ENCODE data around the gene AACS. TPM values are rescaled to one million over a fixed set of nuclear protein-coding genes. Genes with fewer than 3 reads are reported as not detected.

AACS gene
- total RNA-seq, 2 experiments from 2014 or later, result 10.8 to 11.7 TPM

DNA sequence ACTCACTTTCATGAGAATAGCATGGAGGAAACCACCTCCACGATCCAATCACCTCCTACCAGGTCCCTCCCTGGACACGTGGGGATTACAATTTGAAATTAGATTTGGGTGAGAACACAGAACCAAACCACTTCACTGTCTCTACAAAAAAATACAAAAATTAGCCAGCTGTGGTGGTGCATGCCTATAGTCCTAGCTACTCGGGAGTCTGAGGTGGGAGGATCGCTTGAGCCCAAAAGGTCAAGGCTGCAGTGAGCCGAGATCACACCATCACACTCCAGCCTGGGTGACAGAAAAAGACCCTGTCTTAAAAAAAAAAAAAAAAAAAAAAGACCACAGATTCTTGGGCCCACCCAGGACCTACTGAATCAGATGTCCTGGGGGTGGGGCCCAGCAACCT is 43.5 kb upstream of the AACS start:
- CTCF ChIA-PET, result no interaction called here
- no peak for ATAC-seq (ENCODE audit: poor library complexity)

DNA sequence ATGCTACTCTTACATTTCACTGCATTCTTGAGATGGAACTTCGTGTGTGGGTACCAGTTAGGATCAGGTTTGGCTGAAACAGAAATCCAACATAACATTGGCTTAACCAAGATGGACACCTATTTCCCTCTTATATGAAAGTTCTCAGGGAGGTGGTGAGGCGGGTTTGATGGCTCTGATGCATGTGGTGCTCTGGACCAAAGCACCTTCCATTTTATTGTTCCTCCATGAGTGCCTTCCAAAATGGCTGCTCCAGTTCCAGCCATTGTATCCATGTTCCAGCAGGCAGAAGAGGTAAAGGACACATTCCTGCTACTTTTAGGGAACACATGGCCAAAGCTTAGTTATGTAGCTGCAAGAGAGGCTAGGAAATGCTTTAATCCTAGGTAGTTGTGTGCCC is 42.2 kb upstream of the AACS start:
- intact Hi-C loops (cut with DNase I, micrococcal nuclease), result no loop called here
- H3K27ac ChIP-seq (ENCODE audit: low read depth in 1 of 2, low read length in 2 of 2), result no peak overlapping the region
- CTCF ChIA-PET, result no interaction called here
- no peaks in the 10 kb centered on the region for H3K36me3 ChIP-seq (ENCODE audit: insufficient read depth, low read length)
- no peak overlapping the region for H3K4me3 ChIP-seq (ENCODE audit: low read length)
- POLR2A ChIA-PET, result no interaction called here
- Mint-ChIP-seq H3K36me3 (ENCODE audit: low read depth) (peaks cover 20% of the 10 kb centered on the region), H3K9me3 (no peaks in the 10 kb centered on the region), H3K27me3 (no peaks in the 10 kb centered on the region), H3K27ac (no peak overlapping the region), H3K4me1 (ENCODE audit: low read depth) (no peaks in the 10 kb centered on the region), H3K4me3 (no peak overlapping the region)
- no peaks in the 10 kb centered on the region for H3K9me3 ChIP-seq (ENCODE audit: control insufficient read depth in 1 of 2, insufficient read depth in 1 of 2, low read length in 2 of 2)
- DNase-seq (no peak), ATAC-seq (ENCODE audit: poor library complexity) (no peak)
- TF ChIP-seq, protein P1, sequence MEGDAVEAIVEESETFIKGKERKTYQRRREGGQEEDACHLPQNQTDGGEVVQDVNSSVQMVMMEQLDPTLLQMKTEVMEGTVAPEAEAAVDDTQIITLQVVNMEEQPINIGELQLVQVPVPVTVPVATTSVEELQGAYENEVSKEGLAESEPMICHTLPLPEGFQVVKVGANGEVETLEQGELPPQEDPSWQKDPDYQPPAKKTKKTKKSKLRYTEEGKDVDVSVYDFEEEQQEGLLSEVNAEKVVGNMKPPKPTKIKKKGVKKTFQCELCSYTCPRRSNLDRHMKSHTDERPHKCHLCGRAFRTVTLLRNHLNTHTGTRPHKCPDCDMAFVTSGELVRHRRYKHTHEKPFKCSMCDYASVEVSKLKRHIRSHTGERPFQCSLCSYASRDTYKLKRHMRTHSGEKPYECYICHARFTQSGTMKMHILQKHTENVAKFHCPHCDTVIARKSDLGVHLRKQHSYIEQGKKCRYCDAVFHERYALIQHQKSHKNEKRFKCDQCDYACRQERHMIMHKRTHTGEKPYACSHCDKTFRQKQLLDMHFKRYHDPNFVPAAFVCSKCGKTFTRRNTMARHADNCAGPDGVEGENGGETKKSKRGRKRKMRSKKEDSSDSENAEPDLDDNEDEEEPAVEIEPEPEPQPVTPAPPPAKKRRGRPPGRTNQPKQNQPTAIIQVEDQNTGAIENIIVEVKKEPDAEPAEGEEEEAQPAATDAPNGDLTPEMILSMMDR (IDR thresholded peaks at IDR 0.05), result no peak
- H3K4me1 ChIP-seq (ENCODE audit: insufficient read depth, low read length), result no peaks in the 10 kb centered on the region
- no peaks in the 10 kb centered on the region for H3K27me3 ChIP-seq (ENCODE audit: control insufficient read depth in 1 of 2, insufficient read depth in 2 of 2, low read length in 2 of 2)

More for the DNA sequence above, 43.5 kb upstream of the AACS start:
- H3K27ac Mint-ChIP-seq, result no peak overlapping the region
- intact Hi-C loops (cut with DNase I, micrococcal nuclease), result no loop called here
- H3K27ac ChIP-seq (ENCODE audit: low read depth in 1 of 2, low read length in 2 of 2), result no peak overlapping the region
- no peaks in the 10 kb centered on the region for H3K27me3 ChIP-seq (ENCODE audit: control insufficient read depth in 1 of 2, insufficient read depth in 2 of 2, low read length in 2 of 2)
- DNase-seq, result no peak
- TF ChIP-seq, protein P1 (IDR thresholded peaks at IDR 0.05), result no peak
- peaks cover 4% of the 10 kb centered on the region for H3K36me3 ChIP-seq (ENCODE audit: insufficient read depth, low read length)
- H3K4me3 ChIP-seq (ENCODE audit: low read length), result no peak overlapping the region
- POLR2A ChIA-PET, result no interaction called here
- no peaks in the 10 kb centered on the region for H3K9me3 ChIP-seq (ENCODE audit: control insufficient read depth in 1 of 2, insufficient read depth in 1 of 2, low read length in 2 of 2)
- H3K4me3 Mint-ChIP-seq, result no peak overlapping the region
- H3K9me3 Mint-ChIP-seq, result no peaks in the 10 kb centered on the region
- H3K27me3 Mint-ChIP-seq, result no peaks in the 10 kb centered on the region
- peaks cover 20% of the 10 kb centered on the region for H3K36me3 Mint-ChIP-seq (ENCODE audit: low read depth)
- no peaks in the 10 kb centered on the region for H3K4me1 ChIP-seq (ENCODE audit: insufficient read depth, low read length)
- no peaks in the 10 kb centered on the region for H3K4me1 Mint-ChIP-seq (ENCODE audit: low read depth)

DNA sequence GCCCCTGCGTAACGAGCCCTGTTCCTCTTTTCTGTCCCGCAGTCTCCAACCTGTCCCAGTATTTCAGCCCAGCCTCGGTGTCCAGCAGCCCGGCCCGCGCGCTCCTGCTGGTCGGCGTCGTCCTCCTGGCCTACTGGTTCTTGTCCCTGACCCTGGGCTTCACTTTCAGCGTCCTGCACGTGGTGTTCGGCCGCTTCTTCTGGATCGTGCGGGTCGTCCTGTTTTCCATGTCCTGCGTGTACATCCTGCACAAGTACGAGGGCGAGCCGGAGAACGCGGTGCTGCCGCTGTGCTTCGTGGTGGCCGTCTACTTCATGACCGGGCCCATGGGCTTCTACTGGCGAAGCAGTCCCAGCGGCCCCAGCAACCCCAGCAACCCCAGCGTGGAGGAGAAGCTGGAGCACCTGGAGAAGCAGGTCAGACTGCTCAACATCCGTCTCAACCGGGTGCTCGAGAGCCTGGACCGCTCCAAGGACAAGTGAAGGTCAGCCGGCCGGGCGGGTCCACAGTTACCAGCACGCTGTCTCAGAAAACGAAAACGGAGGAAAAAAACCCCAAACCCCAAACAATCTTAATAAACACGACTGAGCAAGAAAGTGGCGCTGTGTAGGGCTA is 40.2 kb upstream of the AACS start:
- no peak overlapping the region for H3K4me3 ChIP-seq (ENCODE audit: low read length)
- H3K27me3 Mint-ChIP-seq, result no peaks in the 10 kb centered on the region
- H3K36me3 Mint-ChIP-seq (ENCODE audit: low read depth), result peaks cover 14% of the 10 kb centered on the region
- H3K4me3 Mint-ChIP-seq, result no peak overlapping the region
- TF ChIP-seq, protein P1 (IDR thresholded peaks at IDR 0.05), result no peak
- H3K4me1 ChIP-seq (ENCODE audit: insufficient read depth, low read length), result no peaks in the 10 kb centered on the region
- DNase-seq, result no peak
- CTCF ChIA-PET, result no interaction called here
- H3K9me3 Mint-ChIP-seq, result no peaks in the 10 kb centered on the region
- H3K27me3 ChIP-seq (ENCODE audit: control insufficient read depth in 1 of 2, insufficient read depth in 2 of 2, low read length in 2 of 2), result no peaks in the 10 kb centered on the region
- no peak overlapping the region for H3K27ac Mint-ChIP-seq
- intact Hi-C loops (cut with DNase I, micrococcal nuclease), result no loop called here
- ATAC-seq (ENCODE audit: poor library complexity), result no peak
- no peaks in the 10 kb centered on the region for H3K36me3 ChIP-seq (ENCODE audit: insufficient read depth, low read length)
- H3K9me3 ChIP-seq (ENCODE audit: control insufficient read depth in 1 of 2, insufficient read depth in 1 of 2, low read length in 2 of 2), result no peaks in the 10 kb centered on the region
- no peak overlapping the region for H3K27ac ChIP-seq (ENCODE audit: low read depth in 1 of 2, low read length in 2 of 2)
- H3K4me1 Mint-ChIP-seq (ENCODE audit: low read depth), result no peaks in the 10 kb centered on the region
- POLR2A ChIA-PET, result no interaction called here
